Esophagus squamous epithelium (tissue), 4 donors: ENCODE data around the gene FOXP1.

ENCODE experiments used
- POLR2A ChIP-seq, 4 donors: fragments of 450-650 bp; IDR thresholded peaks; one replicate each; pipeline ENCODE4 v1.6.1; 2017; ENCODE audit warnings: antibody characterized with exemption in 4 of 4, mild to moderate bottlenecking in 4 of 4, moderate library complexity in 3 of 4
- TF ChIP-seq, protein P1 (sequence below), 6 experiments: fragments of 450-650 bp in 4 of 6; fragments of 200-600 bp in 2 of 6; sonication (generic) in 2 of 6; IDR thresholded peaks; one replicate each; pipeline ENCODE4 v1.5.1; 2016 to 2019; ENCODE audit warnings: antibody characterized with exemption in 6 of 6, mild to moderate bottlenecking in 4 of 6, moderate library complexity in 4 of 6

DNA sequence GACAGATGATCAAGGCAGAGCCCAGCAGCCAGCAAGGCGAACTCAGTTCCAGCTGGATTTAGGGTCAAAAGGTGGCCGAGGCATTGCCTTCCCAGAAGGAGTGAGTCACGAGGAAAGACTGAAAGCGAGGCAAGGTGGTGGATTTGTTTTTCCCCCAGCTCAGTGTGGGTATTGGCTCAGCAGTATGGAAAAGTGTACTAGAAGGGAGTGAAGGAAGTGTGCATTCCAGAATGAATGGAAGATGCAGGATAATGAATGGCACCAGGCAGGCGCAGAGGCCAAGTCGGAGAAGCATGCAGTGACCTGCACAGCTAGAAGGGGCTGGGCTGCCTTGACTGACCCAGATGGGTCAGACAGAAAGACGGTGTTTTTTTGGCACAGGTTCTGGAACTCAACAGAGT is 46.3 kb downstream of the FOXP1 start:
- TF ChIP-seq, protein P1, sequence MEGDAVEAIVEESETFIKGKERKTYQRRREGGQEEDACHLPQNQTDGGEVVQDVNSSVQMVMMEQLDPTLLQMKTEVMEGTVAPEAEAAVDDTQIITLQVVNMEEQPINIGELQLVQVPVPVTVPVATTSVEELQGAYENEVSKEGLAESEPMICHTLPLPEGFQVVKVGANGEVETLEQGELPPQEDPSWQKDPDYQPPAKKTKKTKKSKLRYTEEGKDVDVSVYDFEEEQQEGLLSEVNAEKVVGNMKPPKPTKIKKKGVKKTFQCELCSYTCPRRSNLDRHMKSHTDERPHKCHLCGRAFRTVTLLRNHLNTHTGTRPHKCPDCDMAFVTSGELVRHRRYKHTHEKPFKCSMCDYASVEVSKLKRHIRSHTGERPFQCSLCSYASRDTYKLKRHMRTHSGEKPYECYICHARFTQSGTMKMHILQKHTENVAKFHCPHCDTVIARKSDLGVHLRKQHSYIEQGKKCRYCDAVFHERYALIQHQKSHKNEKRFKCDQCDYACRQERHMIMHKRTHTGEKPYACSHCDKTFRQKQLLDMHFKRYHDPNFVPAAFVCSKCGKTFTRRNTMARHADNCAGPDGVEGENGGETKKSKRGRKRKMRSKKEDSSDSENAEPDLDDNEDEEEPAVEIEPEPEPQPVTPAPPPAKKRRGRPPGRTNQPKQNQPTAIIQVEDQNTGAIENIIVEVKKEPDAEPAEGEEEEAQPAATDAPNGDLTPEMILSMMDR (IDR thresholded peaks at IDR 0.05) = no peak
- TF ChIP-seq POLR2A (IDR thresholded peaks at IDR 0.05) = no peak
